NCI-H2107 treated with DMSO at 0.1 percent for 48 hours (cell line): ENCODE measurements around the gene SLC16A4.

Experiments
- DNase-seq: peaks from one replicate; lab custom pipeline; 2025; ENCODE audit not compliant: unreplicated experiment; lab: John Stamatoyannopoulos, UW

The SLC16A4 gene

GRCh38 chr1:110335265-110335664 is 55.6 kb downstream of the SLC16A4 start:
- no peak for DNase-seq

- no peak for DNase-seq
Measured at GRCh38 chr1:110328700-110329099, 62.1 kb downstream of the SLC16A4 start.

GRCh38 chr1:110328274-110328673 is 62.6 kb downstream of the SLC16A4 start:
- no peak for DNase-seq

GRCh38 chr1:110326826-110327225 is 64.0 kb downstream of the SLC16A4 start:
- DNase-seq, result no peak

GRCh38 chr1:110324667-110325066 is 66.2 kb downstream of the SLC16A4 start:
- no peak for DNase-seq

- DNase-seq, result no peak
Measured at GRCh38 chr1:110321846-110322245, 69.0 kb downstream of the SLC16A4 start.

- no peak for DNase-seq
Measured at GRCh38 chr1:110321045-110321444, 69.8 kb downstream of the SLC16A4 start.

- DNase-seq, result no peak
Measured at GRCh38 chr1:110320168-110320518, 70.7 kb downstream of the SLC16A4 start.

GRCh38 chr1:110319332-110320167 is 71.3 kb downstream of the SLC16A4 start:
- DNase-seq, result no peak

- no peak for DNase-seq
Measured at GRCh38 chr1:110318046-110318445, 72.8 kb downstream of the SLC16A4 start.

GRCh38 chr1:110316735-110317134 is 74.1 kb downstream of the SLC16A4 start:
- DNase-seq, result no peak
